H1 (cell line): ENCODE results near the gene IQCF5. TPM values are rescaled to one million over a fixed set of nuclear protein-coding genes. Genes with fewer than 3 reads are reported as not detected.

Source experiments
- CTCF ChIA-PET: fragments of 300-600 bp; sonication (Branson Sonifier 250); formaldehyde crosslinking; loops from one replicate; lab custom pipeline; 2021; ENCODE audit not compliant: partially characterized antibody; lab: Charles Lee
- POLR2A ChIA-PET: fragments of 300-600 bp; sonication (Branson Sonifier 250); formaldehyde crosslinking; loops from one replicate; lab custom pipeline; 2021; ENCODE audit warnings: inconsistent platforms; ENCODE audit not compliant: partially characterized antibody; lab: Charles Lee
- DNase-seq, 2 experiments: peaks; one replicate each; pipeline versions ENCODE4 v3.0.0 to v3.0.0-alpha.2; 2010 to 2022; ENCODE audit warnings: low spot score in 2 of 2, low read depth in 1 of 2, mixed read lengths in 1 of 2
- FAIRE-seq: peaks from 2 replicates; lab custom pipeline; 2011; peaks lifted over from hg19 to GRCh38; lab: Jason Lieb, UNC
- H2AFZ ChIP-seq: 2 replicates; pipeline ENCODE4 v1.8.1; 2012; ENCODE audit warnings: low read length, inconsistent platforms
- H2AK5ac ChIP-seq: 2 replicates; pipeline ENCODE4 v1.6.1; 2013; ENCODE audit warnings: low read depth, low read length
- H2BK120ac ChIP-seq: replicated peaks from 2 replicates; pipeline ENCODE3; 2013; ENCODE audit warnings: low read depth, low read length, inconsistent platforms
- H2BK12ac ChIP-seq: 2 replicates; pipeline ENCODE4 v1.6.1; 2013; ENCODE audit warnings: low read depth, low read length
- H2BK15ac ChIP-seq: 2 replicates; pipeline ENCODE4 v1.6.1; 2013; ENCODE audit warnings: low read length
- H2BK20ac ChIP-seq: 2 replicates; pipeline ENCODE4 v1.6.1; 2013; ENCODE audit warnings: low read length
- H2BK5ac ChIP-seq: 2 replicates; pipeline ENCODE4 v1.6.1; 2013; ENCODE audit warnings: low read depth, low read length
- H3K14ac ChIP-seq: 2 replicates; pipeline ENCODE4 v1.6.1; 2013; ENCODE audit warnings: inconsistent platforms; ENCODE audit not compliant: insufficient read length
- H3K18ac ChIP-seq: 2 replicates; pipeline ENCODE4 v1.6.1; 2013; ENCODE audit warnings: low read length; ENCODE audit errors: extremely low read depth
- H3K23ac ChIP-seq: 2 replicates; pipeline ENCODE4 v1.6.1; 2013; ENCODE audit warnings: inconsistent platforms; ENCODE audit not compliant: insufficient read length
- H3K23me2 ChIP-seq: 2 replicates; pipeline ENCODE4 v1.6.1; 2013; ENCODE audit warnings: low read depth, low read length
- H3K27ac ChIP-seq: 2 replicates; pipeline ENCODE4 v1.6.1; 2011; ENCODE audit warnings: low read depth, low read length, inconsistent platforms
- H3K27me3 ChIP-seq, 4 experiments: replicated peaks in 1 of 4; 1 replicate in 1 of 4; 2 replicates in 3 of 4; pipeline versions ENCODE4 v1.6.1 to v1.8.1; 2011 to 2013; ENCODE audit warnings: low read length in 3 of 4, mild to moderate bottlenecking in 3 of 4, inconsistent platforms in 2 of 4, mixed read lengths in 2 of 4, moderate library complexity in 1 of 4; ENCODE audit not compliant: control insufficient read depth in 3 of 4, insufficient read depth in 3 of 4; ENCODE audit errors: extremely low read depth in 1 of 4
- H3K36me3 ChIP-seq, 4 experiments: 2 replicates each; pipeline versions ENCODE4 v1.6.1 to v1.8.1; 2011 to 2013; ENCODE audit warnings: mild to moderate bottlenecking in 4 of 4, low read length in 3 of 4, moderate library complexity in 2 of 4, control low read depth in 1 of 4, inconsistent platforms in 1 of 4; ENCODE audit not compliant: insufficient read depth in 4 of 4, control insufficient read depth in 2 of 4
- H3K4ac ChIP-seq: replicated peaks from 2 replicates; pipeline ENCODE3; 2013; ENCODE audit warnings: low read length, low read depth, mixed read lengths, inconsistent platforms; ENCODE audit not compliant: insufficient read length
- H3K4me1 ChIP-seq, 4 experiments: replicated peaks in 1 of 4; 1 replicate in 1 of 4; 2 replicates in 3 of 4; pipeline versions ENCODE4 v1.6.1 to v1.8.1; 2011 to 2013; ENCODE audit warnings: low read length in 3 of 4, inconsistent platforms in 2 of 4, mixed read lengths in 1 of 4; ENCODE audit not compliant: insufficient read depth in 4 of 4, control insufficient read depth in 3 of 4
- H3K4me2 ChIP-seq, 2 experiments: 2 replicates each; pipeline versions ENCODE4 v1.6.1 to v1.8.1; 2011 to 2013; ENCODE audit warnings: low read depth in 2 of 2, low read length in 2 of 2, control low read depth in 1 of 2, inconsistent platforms in 1 of 2, mild to moderate bottlenecking in 1 of 2; ENCODE audit not compliant: insufficient read depth in 1 of 2
- H3K4me3 ChIP-seq, 4 experiments: fragments of 200-600, 300-600 bp in 1 of 4; sonication (generic), shearing (Covaris generic), sonication (Bioruptor Twin) in 1 of 4; 2 replicates each; pipeline versions ENCODE4 v1.5.1 to v1.8.1; 2011 to 2016; ENCODE audit warnings: low read length in 4 of 4, low read depth in 3 of 4, control low read depth in 2 of 4, inconsistent platforms in 2 of 4, mild to moderate bottlenecking in 2 of 4, mixed read lengths in 1 of 4, moderate library complexity in 1 of 4; ENCODE audit not compliant: insufficient read depth in 2 of 4; ENCODE audit errors: extremely low read depth in 1 of 4
- H3K56ac ChIP-seq: replicated peaks from 2 replicates; pipeline ENCODE3; 2013; ENCODE audit warnings: low read depth, mild to moderate bottlenecking, mixed read lengths, low read length, inconsistent platforms; ENCODE audit not compliant: insufficient read length
- H3K79me1 ChIP-seq: 2 replicates; pipeline ENCODE4 v1.6.1; 2013; ENCODE audit warnings: low read depth, low read length, control low read depth
- H3K79me2 ChIP-seq, 2 experiments: 2 replicates each; pipeline versions ENCODE4 v1.6.1 to v1.8.1; 2012 to 2013; ENCODE audit warnings: low read length in 2 of 2, mild to moderate bottlenecking in 2 of 2, inconsistent platforms in 1 of 2; ENCODE audit not compliant: insufficient read depth in 2 of 2, control insufficient read depth in 1 of 2
- H3K9ac ChIP-seq, 4 experiments: replicated peaks in 1 of 4; 1 replicate in 1 of 4; 2 replicates in 3 of 4; pipeline versions ENCODE4 v1.6.1 to v1.8.1; 2011 to 2013; ENCODE audit warnings: low read depth in 3 of 4, low read length in 3 of 4, control low read depth in 2 of 4, mild to moderate bottlenecking in 2 of 4, moderate library complexity in 2 of 4, inconsistent platforms in 1 of 4; ENCODE audit errors: extremely low read depth in 1 of 4
- H3K9me3 ChIP-seq, 2 experiments: 2 replicates each; pipeline versions ENCODE4 v1.6.1 to v1.8.1; 2012 to 2013; ENCODE audit warnings: mild to moderate bottlenecking in 2 of 2, moderate library complexity in 2 of 2, control low read depth in 1 of 2, inconsistent platforms in 1 of 2, low read depth in 1 of 2, low read length in 1 of 2, mixed read lengths in 1 of 2; ENCODE audit not compliant: insufficient read depth in 2 of 2
- H4K20me1 ChIP-seq, 2 experiments: replicated peaks in 1 of 2; 2 replicates each; pipeline versions ENCODE3 to v1.8.1; 2011 to 2013; ENCODE audit warnings: inconsistent platforms in 2 of 2, low read length in 2 of 2, mild to moderate bottlenecking in 1 of 2; ENCODE audit not compliant: insufficient read depth in 2 of 2, control insufficient read depth in 1 of 2
- H4K5ac ChIP-seq: 2 replicates; pipeline ENCODE4 v1.6.1; 2013; ENCODE audit warnings: low read length, low read depth, mixed read lengths, inconsistent platforms; ENCODE audit not compliant: insufficient read length
- H4K8ac ChIP-seq: 2 replicates; pipeline ENCODE4 v1.8.0; 2013; ENCODE audit warnings: mild to moderate bottlenecking, moderate library complexity, low read length, inconsistent platforms; ENCODE audit not compliant: insufficient read depth; ENCODE audit errors: extremely low read depth
- H4K91ac ChIP-seq: replicated peaks from 2 replicates; pipeline ENCODE3; 2013; ENCODE audit warnings: low read length, mixed read lengths, inconsistent platforms; ENCODE audit not compliant: insufficient read length
- ASH2L ChIP-seq: fragments of 200-600, 300-600 bp; sonication (generic); IDR thresholded peaks from one replicate; pipeline ENCODE4 v1.7.1; 2017; ENCODE audit warnings: low read length
- BRCA1 ChIP-seq: IDR thresholded peaks from 2 replicates; pipeline ENCODE4 v1.6.1; 2012; ENCODE audit warnings: low read depth, low read length, improper control_type of control experiment
- CREB1 ChIP-seq: IDR thresholded peaks from 2 replicates; pipeline ENCODE4 v1.6.1; 2012; ENCODE audit warnings: inconsistent platforms
- CTCF ChIP-seq, 3 experiments: IDR thresholded peaks; 1 replicate in 2 of 3; 2 replicates in 1 of 3; pipeline versions ENCODE4 v1.5.1 to v1.6.1; 2011; ENCODE audit warnings: low read length in 3 of 3, mild to moderate bottlenecking in 3 of 3, inconsistent platforms in 2 of 3, low read depth in 1 of 3, moderate library complexity in 1 of 3; ENCODE audit not compliant: insufficient read depth in 1 of 3; ENCODE audit errors: control extremely low read depth in 1 of 3
- EGR1 ChIP-seq: IDR thresholded peaks from 2 replicates; pipeline ENCODE4 v1.6.1; 2011; ENCODE audit warnings: low read depth, low read length, borderline replicate concordance
- HDAC6 ChIP-seq: IDR thresholded peaks from one replicate; pipeline ENCODE4 v1.7.1; 2012; ENCODE audit warnings: low read depth, mild to moderate bottlenecking, inconsistent platforms, low read length, moderate library complexity
- MAFK ChIP-seq: IDR thresholded peaks from 2 replicates; pipeline ENCODE4 v1.6.1; 2012; ENCODE audit warnings: low read depth, mild to moderate bottlenecking, improper control_type of control experiment, low read length
- POLR2AphosphoS5 ChIP-seq: IDR thresholded peaks from 2 replicates; pipeline ENCODE4 v1.6.1; 2011; ENCODE audit warnings: low read depth, low read length
- POU5F1 ChIP-seq: IDR thresholded peaks from 2 replicates; pipeline ENCODE4 v1.6.1; 2011; ENCODE audit warnings: low read depth, mild to moderate bottlenecking, low read length, moderate library complexity
- RFX5 ChIP-seq: IDR thresholded peaks from 2 replicates; pipeline ENCODE4 v1.6.1; 2011; ENCODE audit warnings: low read depth, low read length, improper control_type of control experiment, borderline replicate concordance
- SAP30 ChIP-seq: fragments of 300-600 bp; sonication (generic); IDR thresholded peaks from 2 replicates; pipeline ENCODE4 v1.7.1; 2012; ENCODE audit warnings: low read length, moderate library complexity, mild to moderate bottlenecking, inconsistent platforms; ENCODE audit not compliant: insufficient read depth, insufficient replicate concordance
- SP2 ChIP-seq: IDR thresholded peaks from 2 replicates; pipeline ENCODE4 v1.6.1; 2012; ENCODE audit warnings: mild to moderate bottlenecking, low read length, inconsistent platforms
- TBP ChIP-seq: IDR thresholded peaks from 2 replicates; pipeline ENCODE4 v1.6.1; 2011; ENCODE audit warnings: low read depth, low read length, improper control_type of control experiment
- WGBS, 2 experiments: shearing (Covaris generic) in 1 of 2; methylation state at CpG; one replicate each; pipeline versions ENCODE4 v1.1.6 to v1.1.7; 2013 to 2015; ENCODE audit warnings: low lambda C conversion rate in 2 of 2, mixed read lengths in 2 of 2, inconsistent platforms in 1 of 2, low coverage in 1 of 2, missing lambda C conversion rate in 1 of 2; ENCODE audit not compliant: insufficient replicate concordance in 2 of 2, insufficient coverage in 1 of 2, insufficient read length in 1 of 2; ENCODE audit errors: extremely low coverage in 1 of 2, missing lambda C conversion rate in 1 of 2; 5-methylcytosine and 5-hydroxymethylcytosine counted together
- polyA plus RNA-seq, 7 experiments: library from polyadenylated mRNA; depleted of rRNA in 3 of 7; stranded (reverse) in 5 of 7; unstranded in 2 of 7; fragments of >200 nt in 5 of 7; fragments of 200-250 nt in 2 of 7; gene quantifications; 1 replicate in 5 of 7; 2 replicates in 1 of 7; 4 replicates in 1 of 7; pipeline versions ENCODE4 v1.2.1 to v1.2.3, GENCODE V29; 2011 to 2013; ENCODE audit warnings: missing spikeins in 2 of 7, mixed read lengths in 2 of 7
- total RNA-seq: library from RNA; stranded (reverse); fragmentation: NEBNext Ultra II Directional; extraction: Animal tissue kit (Norgen Biotek cat#: 25700); gene quantifications from 2 replicates; pipeline ENCODE4 v1.2.1, GENCODE V29; 2021

The IQCF5 gene
- total and polyA plus RNA-seq, 2 of the 8 experiments (the other 6 are each of a cell fraction or from before 2014, with no cell fraction given): not detected

DNA sequence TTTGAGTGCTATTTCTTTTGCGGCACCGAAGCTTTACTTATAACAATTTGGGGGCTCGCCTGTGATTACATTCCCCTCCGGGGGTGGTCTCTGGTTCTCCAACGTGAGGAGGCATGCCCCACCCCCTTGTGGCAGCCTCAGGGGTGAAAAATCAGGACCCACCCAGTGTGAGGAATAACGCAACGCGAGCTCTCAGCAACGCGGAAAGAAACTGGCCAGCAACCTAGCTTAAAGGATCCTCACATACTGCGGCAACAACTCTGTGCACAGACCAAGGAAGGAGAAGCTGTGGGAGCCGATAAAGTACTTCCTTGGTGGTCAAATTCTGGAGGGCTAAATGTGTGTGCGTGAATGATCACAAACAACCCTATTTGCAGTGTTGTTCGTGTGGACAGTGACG, 22.0 kb upstream of the IQCF5 start:
- Histone ChIP-seq H3K79me2 (no peaks in the 10 kb centered on the region), H3K4ac (no peak overlapping the region), H2BK5ac (no peak overlapping the region), H2BK12ac (no peak overlapping the region), H4K8ac (no peak overlapping the region), H3K27me3 (no peaks in the 10 kb centered on the region; a peak in 3 of 7 replicates), H2BK20ac (no peak overlapping the region), H3K79me1 (no peaks in the 10 kb centered on the region), H3K4me1 (peaks cover 0 to 3% (median 2%) of the 10 kb centered on the region in 4 experiments; a peak in 1 of 7 replicates), H3K9me3 (no peaks in the 10 kb centered on the region; a peak in 1 of 4 replicates), H3K4me2 (no peak overlapping the region), H4K20me1 (no peaks in the 10 kb centered on the region), H3K36me3 (no peaks in the 10 kb centered on the region), H3K18ac (no peak overlapping the region), H3K27ac (no peak overlapping the region), H4K91ac (no peak overlapping the region), H3K9ac (no peak overlapping the region), H3K14ac (no peak overlapping the region), H2AK5ac (no peak overlapping the region), H3K23me2 (no peaks in the 10 kb centered on the region; the same call in 1 of the 2 replicates), H2BK120ac (no peak overlapping the region), H3K56ac (no peak overlapping the region), H3K4me3 (no peak overlapping the region), H4K5ac (no peak overlapping the region), H3K23ac (no peak overlapping the region), H2AFZ (no peak overlapping the region), H2BK15ac (no peak overlapping the region)
- ChIA-PET POLR2A (no interaction called here), CTCF (interaction anchor here (1.0 to 1.7 kb wide), 2 partner anchors 8 to 77 kb away, joined by 3 to 6 read pairs; no protein-coding TSS in a partner anchor)
- DNase-seq (no peak), FAIRE-seq (no peak)
- 92% methylated on average over 15 of the region's 15 CpGs; no CpG with 5 or more reads in 1 of the 2 experiments for WGBS, 2 experiments
- TF ChIP-seq CREB1 (no peak), ASH2L (no peak), RFX5 (no peak), SAP30 (no peak), POU5F1 (no peak), EGR1 (no peak), POLR2AphosphoS5 (no peak), BRCA1 (no peak), HDAC6 (no peak), MAFK (no peak), SP2 (no peak), CTCF (IDR thresholded peaks at IDR 0.05; ENCODE audit: control extremely low read depth in 1 of 3, insufficient read depth in 1 of 3, low read depth in 1 of 3, low read length in 3 of 3) (no peak), TBP (no peak)
